K562 (cell line): ENCODE data around the gene FARSB. TPM values are rescaled to one million over a fixed set of nuclear protein-coding genes. Genes with fewer than 3 reads are reported as not detected.

Source experiments
- ATF7 ChIP-seq: fragments of 450-650 bp; IDR thresholded peaks from 2 replicates; pipeline ENCODE4 v1.7.1; 2014; ENCODE audit warnings: mild to moderate bottlenecking, moderate library complexity
- DDX20 ChIP-seq: fragments of 450-650 bp; IDR thresholded peaks from 2 replicates; pipeline ENCODE4 v1.6.1; 2016; ENCODE audit warnings: missing genetic modification characterization, low read depth, mild to moderate bottlenecking, missing compliant biosample characterization, moderate library complexity
- FOXK2 ChIP-seq, 2 experiments: fragments of 450-650 bp; IDR thresholded peaks in 1 of 2; conservative IDR thresholded peaks in 1 of 2; 2 replicates each; pipeline ENCODE4 v1.6.1; 2016; ENCODE audit warnings: low read depth in 2 of 2, mild to moderate bottlenecking in 1 of 2
- KDM5B ChIP-seq: fragments of 200-600 bp; sonication (generic); IDR thresholded peaks from 2 replicates; pipeline ENCODE4 v1.6.1; 2012; ENCODE audit warnings: low read depth, mild to moderate bottlenecking, moderate library complexity, low read length, control low read depth, inconsistent platforms; ENCODE audit not compliant: insufficient replicate concordance
- MXI1 ChIP-seq: IDR thresholded peaks from 2 replicates; pipeline ENCODE4 v1.6.1; 2011; ENCODE audit warnings: low read depth, mild to moderate bottlenecking, improper control_type of control experiment, low read length
- NEUROD1 ChIP-seq: fragments of 150-350 bp; IDR thresholded peaks from 2 replicates; pipeline ENCODE4 v1.6.1; 2014; ENCODE audit warnings: borderline replicate concordance, low read length, low read depth; ENCODE audit not compliant: partially characterized antibody
- NR2C1 ChIP-seq, 2 experiments: fragments of 450-650 bp; IDR thresholded peaks; 2 replicates each; pipeline ENCODE4 v1.6.1; 2017; ENCODE audit warnings: mild to moderate bottlenecking in 2 of 2, antibody characterized with exemption in 1 of 2, inconsistent platforms in 1 of 2, missing compliant biosample characterization in 1 of 2, missing genetic modification characterization in 1 of 2
- PHB ChIP-seq: fragments of 250-450 bp; sonication (Bioruptor Pico); IDR thresholded peaks from 2 replicates; pipeline ENCODE4 v1.5.0; 2021
- RBBP5 ChIP-seq: fragments of 200-600 bp; sonication (generic); IDR thresholded peaks from 2 replicates; pipeline ENCODE4 v1.6.1; 2012; ENCODE audit warnings: borderline replicate concordance, mild to moderate bottlenecking, low read length, control low read depth, inconsistent platforms; ENCODE audit not compliant: insufficient read depth, poor library complexity, severe bottlenecking
- RBM17 ChIP-seq: fragments of 200-400 bp; formaldehyde crosslinking; IDR thresholded peaks from 2 replicates; pipeline ENCODE4 v1.6.1; 2017; ENCODE audit warnings: low read depth, mild to moderate bottlenecking, low read length, borderline replicate concordance
- RFX1 ChIP-seq: fragments of 450-650 bp; IDR thresholded peaks from 2 replicates; pipeline ENCODE4 v1.6.1; 2016; ENCODE audit warnings: mild to moderate bottlenecking, moderate library complexity
- TAF9B ChIP-seq: fragments of 450-650 bp; IDR thresholded peaks from 2 replicates; pipeline ENCODE4 v1.6.1; 2018; ENCODE audit warnings: mild to moderate bottlenecking; ENCODE audit not compliant: partially characterized antibody
- TBP ChIP-seq: optimal IDR thresholded peaks from 2 replicates; pipeline ENCODE3; 2011; ENCODE audit warnings: low read depth, low read length, improper control_type of control experiment
- ZBTB1 ChIP-seq: sonication (generic); formaldehyde crosslinking; IDR thresholded peaks from 2 replicates; pipeline ENCODE4 v1.8.1; 2023; ENCODE audit warnings: missing genetic modification reagents, low read depth, mild to moderate bottlenecking, borderline replicate concordance
- polyA plus RNA-seq, 8 experiments: library from polyadenylated mRNA; depleted of rRNA in 4 of 8; stranded (reverse) in 5 of 8; unstranded in 3 of 8; fragments of >200 nt; fragmentation: Nextera tagmentation in 2 of 8; fragmentation: Illumina TruSeq in 1 of 8; extraction: Ambion mirVana in 2 of 8; extraction: Trizol in 1 of 8; gene quantifications; 2 replicates each; pipeline versions ENCODE4 v1.2.1 to v1.2.3, GENCODE V29; 2011 to 2014; ENCODE audit warnings: inconsistent platforms in 1 of 8, missing spikeins in 1 of 8
- total RNA-seq, 7 experiments: library from RNA; depleted of rRNA in 6 of 7; stranded (reverse); fragments of >200 nt in 6 of 7; fragmentation: Illumina TruSeq in 2 of 7; extraction: Trizol in 2 of 7; gene quantifications; 2 replicates each; pipeline versions ENCODE4 v1.2.1 to v1.2.3, GENCODE V29; 2011 to 2021; ENCODE audit warnings: low replicate concordance in 1 of 7
- TF ChIP-seq, protein P1 (sequence below): sonication (generic); IDR thresholded peaks from 2 replicates; pipeline ENCODE4 v1.6.1; 2016
- TF ChIP-seq, protein P2 (sequence below): sonication (generic); formaldehyde crosslinking; IDR thresholded peaks from 2 replicates; pipeline ENCODE4 v1.8.0; 2022; ENCODE audit warnings: mild to moderate bottlenecking, missing genetic modification reagents
- TF ChIP-seq, protein P3 (sequence below): IDR thresholded peaks from 2 replicates; pipeline ENCODE4 v1.6.1; 2011; ENCODE audit not compliant: insufficient read length; ENCODE audit errors: extremely low read depth

FARSB gene
- total and polyA plus RNA-seq, 9 of the 15 experiments (the other 6 are each of a cell fraction or from before 2014, with no cell fraction given), result 26.6 to 171 (median 55.7) TPM

DNA sequence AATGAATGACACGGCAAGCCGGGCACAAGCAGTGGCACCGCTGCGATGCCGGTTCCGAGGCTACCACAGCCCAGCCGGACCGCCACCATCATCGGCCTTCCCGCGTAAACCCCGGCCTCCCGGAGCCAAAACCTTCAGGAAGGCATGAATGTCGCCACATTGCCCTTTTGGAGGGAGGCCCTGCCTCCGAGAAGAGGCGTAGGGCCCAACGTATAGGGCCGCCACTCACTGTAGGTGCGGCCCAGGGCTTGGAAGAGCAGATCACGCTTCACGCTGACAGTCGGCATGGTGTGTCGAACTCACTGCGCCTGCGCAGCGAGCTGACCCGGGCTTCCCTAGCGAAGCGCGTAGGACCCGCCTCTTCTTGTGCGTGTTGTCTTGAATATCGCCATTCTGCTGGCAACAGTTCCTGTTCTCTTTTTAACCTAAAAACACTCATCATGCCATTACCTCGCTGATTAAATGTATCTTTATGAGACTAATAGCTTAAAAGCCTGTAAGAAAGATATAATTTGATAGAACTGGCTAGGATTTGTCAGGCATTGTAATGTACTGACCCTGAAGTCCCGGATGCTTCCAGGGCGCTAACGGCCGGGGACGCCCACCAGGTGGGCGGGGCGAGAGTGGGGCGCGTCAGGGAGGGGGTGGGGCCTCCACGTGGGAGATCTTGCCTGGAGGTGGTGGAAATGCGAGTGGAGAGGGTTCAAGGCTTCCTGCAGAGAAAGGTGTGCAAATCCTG lies at the start of gene FARSB (continued):
- TF ChIP-seq RBM17 (no peak), RFX1 (no peak), RBBP5 (peak; percentile 93), ATF7 (peak; percentile 66), DDX20 (no peak), ZBTB1 (CRISPR knock-in tag) (no peak), TBP (peak; percentile 72), FOXK2 (conservative IDR thresholded peaks at IDR 0.05 in 1 of 2, IDR thresholded peaks at IDR 0.05 in 1 of 2; ENCODE audit: low read depth in 2 of 2) (peak; percentile 63 to 67; a peak in 1 of 4 replicates), MXI1 (peak; percentile 77), KDM5B (peak; percentile 64), TAF9B (peak; percentile 46), NEUROD1 (peak; percentile 61), PHB (CRISPR knock-in tag) (no peak), NR2C1 (IDR thresholded peaks at IDR 0.05) (peak; percentile 42; the same call in 1 of the 2 replicates), NR2C1 (tag; IDR thresholded peaks at IDR 0.05) (peak; percentile 50; the same call in 1 of the 2 replicates)
- TF ChIP-seq, protein P1, sequence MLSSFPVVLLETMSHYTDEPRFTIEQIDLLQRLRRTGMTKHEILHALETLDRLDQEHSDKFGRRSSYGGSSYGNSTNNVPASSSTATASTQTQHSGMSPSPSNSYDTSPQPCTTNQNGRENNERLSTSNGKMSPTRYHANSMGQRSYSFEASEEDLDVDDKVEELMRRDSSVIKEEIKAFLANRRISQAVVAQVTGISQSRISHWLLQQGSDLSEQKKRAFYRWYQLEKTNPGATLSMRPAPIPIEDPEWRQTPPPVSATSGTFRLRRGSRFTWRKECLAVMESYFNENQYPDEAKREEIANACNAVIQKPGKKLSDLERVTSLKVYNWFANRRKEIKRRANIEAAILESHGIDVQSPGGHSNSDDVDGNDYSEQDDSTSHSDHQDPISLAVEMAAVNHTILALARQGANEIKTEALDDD, result no peak
- TF ChIP-seq, protein P2, sequence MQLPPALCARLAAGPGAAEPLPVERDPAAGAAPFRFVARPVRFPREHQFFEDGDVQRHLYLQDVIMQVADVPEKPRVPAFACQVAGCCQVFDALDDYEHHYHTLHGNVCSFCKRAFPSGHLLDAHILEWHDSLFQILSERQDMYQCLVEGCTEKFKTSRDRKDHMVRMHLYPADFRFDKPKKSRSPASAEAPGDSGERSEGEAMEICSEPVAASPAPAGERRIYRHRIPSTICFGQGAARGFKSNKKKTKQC (CRISPR knock-in tag), result peak; percentile 82; the same call in 1 of the 2 replicates
- TF ChIP-seq, protein P3, sequence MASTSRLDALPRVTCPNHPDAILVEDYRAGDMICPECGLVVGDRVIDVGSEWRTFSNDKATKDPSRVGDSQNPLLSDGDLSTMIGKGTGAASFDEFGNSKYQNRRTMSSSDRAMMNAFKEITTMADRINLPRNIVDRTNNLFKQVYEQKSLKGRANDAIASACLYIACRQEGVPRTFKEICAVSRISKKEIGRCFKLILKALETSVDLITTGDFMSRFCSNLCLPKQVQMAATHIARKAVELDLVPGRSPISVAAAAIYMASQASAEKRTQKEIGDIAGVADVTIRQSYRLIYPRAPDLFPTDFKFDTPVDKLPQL, result no peak
